ENCODE results near the gene PCDHGC5.

Gene PCDHGC5

GRCh38 chr5:141491323-141492167, 2.7 kb downstream of the PCDHGC5 start:
- no peak for DNase-seq

DNA sequence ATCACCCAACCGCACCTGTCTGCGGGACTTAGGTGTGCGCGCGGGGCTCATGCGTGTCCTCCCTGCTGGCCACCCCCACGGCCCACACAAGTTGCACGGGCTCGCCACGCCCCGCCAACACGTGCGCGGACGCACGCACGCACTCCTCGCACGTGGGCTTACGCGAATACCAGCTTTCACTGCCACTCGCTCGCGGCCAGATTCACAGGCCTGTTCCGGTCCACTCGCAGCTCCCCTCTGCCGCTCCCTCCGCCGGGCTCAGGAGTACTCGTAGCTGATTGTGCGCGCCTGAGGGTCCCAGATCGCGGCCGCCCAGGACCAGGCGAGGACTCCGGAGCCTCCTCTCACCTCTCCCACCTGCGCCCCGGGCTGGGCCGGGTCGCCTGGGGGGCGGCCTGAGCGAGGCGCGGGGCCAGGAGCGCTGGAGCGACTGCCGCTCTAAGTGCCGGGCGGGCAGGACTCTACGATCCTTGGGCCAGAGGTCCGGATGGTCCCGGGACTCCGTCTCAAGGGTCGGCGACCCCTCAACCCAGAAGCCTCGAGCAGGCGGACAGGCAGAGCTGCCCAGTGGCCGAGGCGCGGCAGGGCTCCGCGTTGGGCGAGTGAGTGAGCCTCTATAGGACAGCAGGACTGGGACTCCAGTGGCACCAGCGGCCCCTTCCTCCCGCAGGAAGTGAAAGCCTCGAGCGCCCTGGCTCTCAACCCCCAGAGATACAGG, 3.4 kb downstream of the PCDHGC5 start:
- peak; percentile 39 for DNase-seq

GRCh38 chr5:141493500-141494422, 4.9 kb downstream of the PCDHGC5 start:
- no peak for DNase-seq

GRCh38 chr5:141494761-141495452, 6.0 kb downstream of the PCDHGC5 start:
- no peak for DNase-seq

- no peak for DNase-seq
Measured at GRCh38 chr5:141495453-141495811, 6.6 kb downstream of the PCDHGC5 start.

- no peak for DNase-seq
Measured at GRCh38 chr5:141496038-141496437, 7.2 kb downstream of the PCDHGC5 start.

- no peak for DNase-seq
Measured at GRCh38 chr5:141501761-141502160, 12.9 kb downstream of the PCDHGC5 start.

DNA sequence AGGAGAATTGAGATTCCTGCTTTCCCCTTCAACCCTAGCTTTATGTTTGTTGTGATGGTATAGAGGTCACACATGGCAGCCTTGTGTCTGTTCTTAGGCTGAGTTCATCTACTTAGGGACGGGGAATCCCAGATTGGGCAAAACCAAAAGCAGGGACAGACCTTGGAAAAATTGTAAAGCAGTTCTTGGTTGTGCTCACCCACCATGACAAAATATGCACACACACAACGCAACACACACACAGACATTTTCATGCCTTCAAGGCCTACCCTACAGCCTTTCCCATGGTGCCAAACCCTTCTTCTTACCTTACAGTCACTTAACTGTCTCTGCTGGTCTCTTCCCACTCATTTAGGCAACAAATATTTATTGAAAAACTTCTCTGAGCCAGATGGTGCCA, 14.8 kb downstream of the PCDHGC5 start:
- DNase-seq = no peak

- no peak for DNase-seq
Measured at GRCh38 chr5:141504216-141504615, 15.3 kb downstream of the PCDHGC5 start.

DNA sequence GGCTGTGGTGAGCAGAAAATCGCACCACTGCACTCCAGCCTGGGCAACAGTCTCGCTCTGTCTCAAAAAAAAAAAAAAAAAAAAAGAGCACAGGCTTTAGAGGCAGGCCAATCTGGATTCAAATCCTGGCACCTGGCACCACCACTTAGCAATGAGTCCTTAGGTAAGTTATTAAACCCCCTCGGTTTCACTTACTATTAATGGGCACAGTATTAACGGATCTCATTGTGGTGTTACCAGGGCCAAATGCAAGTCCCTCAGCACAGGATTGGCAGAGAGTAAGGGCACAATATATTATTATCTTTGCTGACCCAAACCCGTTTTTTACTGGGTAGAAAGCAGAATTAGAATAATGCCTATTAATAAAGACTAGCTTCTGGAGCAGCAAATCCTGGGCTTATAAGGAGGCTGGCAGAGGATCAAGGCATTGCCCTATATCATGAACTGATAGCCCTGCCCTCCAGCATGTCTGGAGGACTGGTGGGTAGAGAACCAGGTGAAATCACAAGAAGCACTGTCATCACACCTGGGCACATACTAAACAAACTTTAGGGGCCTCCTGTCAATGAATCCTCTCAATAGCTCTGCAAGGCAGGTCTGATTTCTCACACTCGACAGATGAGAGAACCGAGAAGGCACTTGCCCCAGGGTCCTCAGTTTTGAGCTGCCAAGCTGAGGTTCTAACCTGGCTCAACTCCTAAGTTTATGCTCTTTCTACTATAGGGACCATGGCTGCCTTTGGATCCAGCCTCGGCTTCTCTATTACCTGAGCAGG, 17.7 kb downstream of the PCDHGC5 start:
- no peak for DNase-seq

- DNase-seq = no peak
Measured at GRCh38 chr5:141507387-141508091, 18.7 kb downstream of the PCDHGC5 start.

- DNase-seq = no peak
Measured at GRCh38 chr5:141508440-141508797, 19.5 kb downstream of the PCDHGC5 start.

DNA sequence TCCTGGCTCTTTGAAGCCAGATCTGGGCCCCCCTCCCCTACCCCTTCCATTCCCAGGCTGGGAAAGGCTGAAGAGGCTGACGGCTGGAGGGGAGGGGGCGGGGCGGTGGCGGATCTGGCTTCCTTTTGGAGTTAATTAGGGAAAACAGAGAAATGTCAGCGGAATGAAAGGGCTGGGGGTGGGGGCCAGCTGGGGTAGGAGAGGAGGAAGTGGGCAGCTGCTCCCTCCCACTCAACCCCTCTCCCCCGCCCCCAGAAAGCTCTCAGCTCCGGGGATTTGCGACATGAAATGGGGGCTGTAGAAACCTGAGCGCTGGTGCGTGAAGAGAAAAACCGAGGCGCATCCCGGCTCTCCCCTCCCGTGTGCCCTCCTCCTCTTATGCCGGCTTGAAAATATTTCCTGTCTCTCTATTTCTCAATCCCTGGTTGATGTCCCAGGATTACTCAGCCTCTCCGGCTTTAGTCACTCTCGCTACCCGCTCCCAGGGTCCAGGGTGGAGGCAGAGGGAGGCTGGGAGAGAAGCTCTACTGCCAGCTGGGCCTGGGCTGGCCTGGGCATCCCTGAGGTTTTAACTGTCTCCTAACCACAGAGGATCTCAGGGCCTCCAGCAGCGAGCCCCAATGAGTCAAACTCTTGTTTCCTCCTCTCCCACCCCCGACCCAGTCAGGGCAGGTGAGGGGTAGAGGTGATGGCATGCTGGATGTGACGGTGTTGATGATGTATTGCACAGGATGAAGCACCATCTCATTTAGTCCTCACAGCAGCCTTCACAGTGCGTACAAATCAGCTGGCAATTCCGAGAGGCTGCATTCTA, 20.1 kb downstream of the PCDHGC5 start:
- no peak for DNase-seq

DNA sequence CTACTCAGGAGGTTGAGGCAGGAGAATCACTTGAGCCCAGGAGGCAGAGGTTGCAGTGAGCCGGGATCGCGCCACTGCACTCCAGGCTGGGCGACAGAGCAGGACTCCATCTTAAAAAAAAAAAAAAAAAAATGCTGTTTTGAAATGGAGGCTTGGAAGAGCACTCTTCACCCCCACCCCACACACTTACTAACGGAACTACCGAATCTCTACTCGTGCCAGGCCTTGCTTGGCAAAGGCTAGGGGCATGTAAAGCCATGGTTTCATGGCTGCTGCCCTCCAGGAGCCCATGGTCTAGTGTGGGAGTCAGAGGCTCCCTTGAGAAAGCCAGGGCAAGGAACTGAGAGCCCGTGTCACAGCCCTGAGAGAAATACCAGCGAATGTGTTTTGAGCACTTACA, 21.3 kb downstream of the PCDHGC5 start:
- no peak for DNase-seq

- no peak for DNase-seq
Measured at GRCh38 chr5:141510850-141511601, 22.1 kb downstream of the PCDHGC5 start.

- no peak for DNase-seq
Measured at GRCh38 chr5:141511771-141512325, 23.0 kb downstream of the PCDHGC5 start.

DNA sequence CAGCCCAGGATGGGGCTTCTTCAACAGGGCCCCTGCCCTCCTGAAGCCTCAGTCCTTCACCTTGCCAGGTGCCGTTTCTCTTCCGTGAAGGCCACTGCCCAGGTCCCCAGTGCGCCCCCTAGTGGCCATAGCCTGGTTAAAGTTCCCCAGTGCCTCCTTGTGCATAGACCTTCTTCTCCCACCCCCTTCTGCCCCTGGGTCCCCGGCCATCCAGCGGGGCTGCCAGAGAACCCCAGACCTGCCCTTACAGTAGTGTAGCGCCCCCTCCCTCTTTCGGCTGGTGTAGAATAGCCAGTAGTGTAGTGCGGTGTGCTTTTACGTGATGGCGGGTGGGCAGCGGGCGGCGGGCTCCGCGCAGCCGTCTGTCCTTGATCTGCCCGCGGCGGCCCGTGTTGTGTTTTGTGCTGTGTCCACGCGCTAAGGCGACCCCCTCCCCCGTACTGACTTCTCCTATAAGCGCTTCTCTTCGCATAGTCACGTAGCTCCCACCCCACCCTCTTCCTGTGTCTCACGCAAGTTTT, 23.6 kb downstream of the PCDHGC5 start:
- DNase-seq = peak; percentile 86

- peak; percentile 43 for DNase-seq
Measured at GRCh38 chr5:141512911-141513626, 24.2 kb downstream of the PCDHGC5 start.
